Ovary (tissue), 3 donors: ENCODE results near the gene HECTD4.

Source experiments
- CTCF ChIP-seq, 3 donors: fragments of 450-650 bp in 2 of 3; fragments of 200-600 bp in 1 of 3; IDR thresholded peaks; one replicate each; pipeline versions ENCODE4 v1.5.1 to v1.8.0; 2016 to 2022; ENCODE audit warnings: antibody characterized with exemption in 3 of 3, mild to moderate bottlenecking in 1 of 3
- POLR2A ChIP-seq: fragments of 450-650 bp; IDR thresholded peaks from one replicate; pipeline ENCODE4 v1.6.1; 2017; ENCODE audit warnings: antibody characterized with exemption, mild to moderate bottlenecking, moderate library complexity
- donor health status: DM: no; HTN: no; CAD: no.

GRCh38 chr12:112352921-112353320, 29.3 kb downstream of the HECTD4 start:
- TF ChIP-seq CTCF (IDR thresholded peaks at IDR 0.05) (no peak), POLR2A (no peak)
